HG02981 (cell line): ENCODE results near the gene UPK2.

Experiments
- ATAC-seq: cut with Tn5 transposase; IDR thresholded peaks from one replicate; pipeline ENCODE4 v1.9.1; 2021; ENCODE audit warnings: mild to moderate bottlenecking, moderate library complexity; ENCODE audit not compliant: unreplicated experiment

Gene UPK2

DNA sequence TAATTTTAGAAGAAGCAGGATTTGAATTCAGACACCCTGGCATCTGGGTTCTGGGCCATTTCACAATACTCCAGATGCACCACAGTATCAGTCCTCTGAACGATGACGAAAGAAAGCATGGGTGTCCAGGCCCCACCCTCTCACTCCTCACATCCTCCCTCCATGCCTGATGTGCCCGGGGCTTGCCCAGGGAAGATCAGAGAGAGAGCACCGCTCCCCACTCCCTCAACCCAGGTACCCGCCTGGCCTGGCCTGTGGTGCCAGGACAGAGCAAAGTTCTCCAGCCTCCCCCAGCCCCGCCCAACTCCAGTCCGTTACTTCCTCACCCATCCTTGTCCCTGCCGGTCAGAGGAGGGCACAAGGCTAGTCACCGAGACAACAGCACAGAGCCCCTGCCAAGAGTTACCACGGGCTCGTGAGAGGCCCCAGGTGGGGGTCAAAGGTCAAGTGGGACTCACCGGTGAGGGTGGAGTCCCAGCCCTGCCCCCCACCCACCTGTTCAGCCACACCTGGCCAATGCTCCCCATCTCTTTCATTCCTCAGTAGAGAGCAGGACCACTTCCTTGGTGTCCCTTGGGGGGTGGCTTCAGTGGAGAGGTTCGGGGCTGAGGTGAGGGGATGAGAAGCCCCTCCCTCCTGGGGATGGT is 38.5 kb upstream of the UPK2 start:
- ATAC-seq = no peak

DNA sequence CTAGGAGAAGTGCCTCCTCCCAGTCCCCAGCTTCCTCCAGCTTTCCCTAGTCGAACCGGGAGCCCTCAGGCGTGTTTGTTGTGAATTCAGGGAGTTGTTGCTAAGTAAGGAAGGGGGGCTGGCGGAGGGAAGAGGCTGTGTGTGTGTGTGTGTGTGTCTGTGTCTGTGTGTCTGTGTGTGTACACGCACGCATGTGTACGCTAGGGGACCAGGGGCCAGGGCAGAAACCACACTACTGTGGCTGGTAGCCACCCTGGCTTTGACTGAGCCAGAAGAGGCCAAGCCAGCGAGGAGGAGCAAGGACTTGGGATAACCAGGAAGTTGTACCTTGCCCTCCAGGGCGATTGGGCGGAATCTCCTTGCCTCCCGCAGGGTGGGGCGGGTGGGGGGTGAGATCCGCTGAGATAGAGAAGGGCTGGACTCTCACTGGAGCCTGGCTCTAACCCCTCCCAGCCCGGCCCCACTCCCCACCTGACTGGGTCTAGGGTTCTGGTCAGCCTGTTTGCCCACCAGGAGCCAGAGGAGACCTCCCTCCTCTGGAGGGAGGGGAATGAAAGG is 37.9 kb upstream of the UPK2 start:
- ATAC-seq = no peak

DNA sequence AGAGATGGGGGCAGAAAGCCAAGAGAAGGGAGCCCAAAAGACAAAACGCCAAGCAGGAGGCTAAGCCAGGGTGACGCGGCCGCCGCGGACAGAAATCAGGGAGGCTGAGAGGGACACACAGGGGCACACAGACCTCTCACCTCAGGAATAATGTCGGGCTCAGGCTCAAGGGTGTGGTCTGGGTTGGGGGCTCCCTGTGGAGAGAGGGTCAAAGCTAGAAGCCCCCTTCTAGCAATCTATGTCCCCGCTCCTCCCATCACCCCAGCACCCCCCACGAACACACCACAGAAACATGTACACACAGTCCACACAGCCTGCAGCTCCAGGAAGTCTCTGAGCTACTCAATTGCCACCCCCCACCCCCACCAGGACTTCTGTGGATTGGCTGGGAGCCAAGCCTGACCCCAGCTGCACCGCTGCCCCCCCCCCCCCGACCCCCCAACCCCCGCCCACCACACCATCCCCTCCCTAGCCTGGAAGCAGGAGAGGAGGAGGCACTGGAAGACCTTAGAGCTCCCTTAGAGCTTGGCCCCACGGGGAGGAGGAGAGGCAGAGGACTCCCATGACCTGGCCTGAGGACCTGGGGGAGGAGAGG is 37.3 kb upstream of the UPK2 start:
- ATAC-seq = no peak

DNA sequence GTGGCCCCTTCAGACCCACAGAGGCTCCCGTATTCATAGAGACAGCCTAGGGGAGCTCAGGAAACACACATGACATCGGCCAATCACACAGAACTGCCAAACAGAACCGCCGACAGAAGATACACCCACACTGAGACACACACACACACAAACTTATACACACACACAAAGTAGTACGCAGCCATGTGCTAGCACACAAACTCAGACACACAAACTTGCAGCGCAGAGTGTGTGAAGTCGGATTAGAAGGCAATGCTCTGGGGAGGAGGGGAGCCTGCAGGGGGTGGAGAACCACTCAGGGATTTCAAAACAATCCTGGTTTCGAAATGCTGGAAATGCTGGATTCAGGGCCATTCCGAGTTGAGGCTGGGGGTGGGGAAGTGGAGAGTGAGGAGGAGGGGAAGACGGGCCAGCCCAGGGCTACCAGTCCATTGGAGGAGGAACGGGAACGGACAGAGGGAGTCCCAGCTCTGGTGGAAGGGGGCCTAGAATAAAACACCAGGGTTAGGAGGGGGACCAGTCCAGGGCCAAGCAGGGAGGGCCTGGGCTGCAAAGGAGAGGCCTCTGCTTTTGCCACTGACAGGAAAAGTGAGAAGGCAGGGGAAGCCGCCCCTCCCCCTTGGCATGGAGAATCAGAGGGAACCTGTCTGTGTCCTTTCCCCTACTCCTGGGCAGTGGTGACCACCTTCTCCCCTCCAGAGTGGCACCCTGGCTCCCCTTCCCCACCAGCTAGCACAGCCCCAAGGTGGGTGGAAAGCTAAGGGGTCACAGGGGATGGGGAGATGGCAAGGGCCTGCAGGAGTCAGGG is 34.8 kb upstream of the UPK2 start:
- no peak for ATAC-seq

DNA sequence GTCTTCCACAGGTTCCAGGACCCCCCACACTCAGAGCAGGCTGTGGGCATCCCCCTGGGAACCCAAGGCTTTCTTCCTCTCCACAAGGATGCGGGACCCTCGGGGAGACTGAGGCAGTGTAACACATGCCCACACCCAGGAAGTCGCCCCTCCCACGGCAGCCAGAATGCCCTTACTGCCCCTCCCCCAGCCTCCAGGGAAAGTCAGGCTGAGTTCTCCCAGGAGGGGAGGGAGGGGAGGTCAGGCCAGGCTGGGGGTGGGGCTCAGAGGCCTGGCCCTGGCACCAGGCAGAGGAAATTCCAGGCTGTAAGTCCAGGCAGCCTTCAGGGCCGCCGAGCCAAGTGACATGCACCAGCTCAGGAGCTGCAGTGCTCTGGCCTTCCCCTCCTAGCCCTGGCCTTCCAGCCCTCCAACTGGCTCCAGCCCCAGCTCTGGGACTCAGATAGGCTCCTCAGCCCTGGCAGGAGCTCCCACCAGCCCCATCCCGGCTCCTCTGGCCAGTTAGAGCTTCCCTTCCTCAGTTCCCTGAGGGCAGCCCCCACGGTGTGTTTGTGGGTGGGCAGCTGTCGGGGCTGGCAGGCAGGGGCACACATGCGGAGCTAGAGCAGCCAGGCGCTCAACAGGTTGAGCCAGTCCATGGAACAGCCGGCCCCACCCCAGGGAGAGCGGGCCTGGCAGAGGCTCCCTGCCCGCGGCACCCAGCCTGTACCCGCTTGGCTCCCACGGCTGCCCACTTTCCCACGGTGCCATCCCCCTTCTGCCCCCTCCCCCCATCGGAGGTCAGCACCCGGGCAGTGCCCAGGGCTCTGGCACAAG is 34.0 kb upstream of the UPK2 start:
- no peak for ATAC-seq

DNA sequence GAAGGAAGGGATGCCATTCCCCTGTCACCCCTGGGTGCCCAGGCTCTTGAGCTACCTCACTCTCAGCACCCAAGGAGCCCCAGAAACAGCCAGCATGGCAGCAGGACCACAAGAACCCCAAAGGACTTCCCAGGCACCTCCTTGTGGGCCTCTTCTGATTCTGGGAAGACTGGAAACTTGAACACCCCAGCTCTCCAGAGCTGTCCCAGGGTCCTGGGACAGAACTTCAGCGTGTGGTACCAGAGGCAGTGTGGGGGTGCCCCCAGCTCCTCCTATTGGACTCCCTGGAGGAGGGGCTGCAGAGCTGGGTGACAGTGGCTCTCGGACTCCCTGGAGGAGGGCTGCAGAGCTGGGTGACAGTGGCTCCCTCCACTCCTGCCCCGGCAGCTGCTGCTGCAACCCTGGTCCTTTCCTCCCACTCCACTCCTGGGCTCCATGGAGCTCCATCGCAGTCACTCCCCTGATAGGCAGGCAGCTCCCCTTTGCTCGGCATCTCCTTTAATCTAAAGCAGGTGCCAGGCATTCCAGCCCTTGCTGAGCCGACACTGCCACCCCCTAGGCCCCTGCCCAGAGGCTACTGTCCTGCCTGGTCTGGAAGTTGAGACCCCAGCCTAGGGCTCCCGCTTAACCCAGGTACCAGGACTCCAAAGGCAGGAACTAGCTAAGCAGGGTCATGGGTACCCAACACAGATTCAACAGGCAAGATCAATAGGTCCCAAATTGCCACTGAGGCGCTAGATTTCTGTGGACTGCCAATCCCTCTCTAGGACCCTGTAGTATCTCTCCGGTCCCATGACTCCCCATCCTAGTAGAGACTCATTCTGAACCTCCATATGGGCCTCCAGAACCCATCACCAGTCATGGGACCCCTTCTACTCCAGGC is 33.1 kb upstream of the UPK2 start:
- ATAC-seq = no peak

DNA sequence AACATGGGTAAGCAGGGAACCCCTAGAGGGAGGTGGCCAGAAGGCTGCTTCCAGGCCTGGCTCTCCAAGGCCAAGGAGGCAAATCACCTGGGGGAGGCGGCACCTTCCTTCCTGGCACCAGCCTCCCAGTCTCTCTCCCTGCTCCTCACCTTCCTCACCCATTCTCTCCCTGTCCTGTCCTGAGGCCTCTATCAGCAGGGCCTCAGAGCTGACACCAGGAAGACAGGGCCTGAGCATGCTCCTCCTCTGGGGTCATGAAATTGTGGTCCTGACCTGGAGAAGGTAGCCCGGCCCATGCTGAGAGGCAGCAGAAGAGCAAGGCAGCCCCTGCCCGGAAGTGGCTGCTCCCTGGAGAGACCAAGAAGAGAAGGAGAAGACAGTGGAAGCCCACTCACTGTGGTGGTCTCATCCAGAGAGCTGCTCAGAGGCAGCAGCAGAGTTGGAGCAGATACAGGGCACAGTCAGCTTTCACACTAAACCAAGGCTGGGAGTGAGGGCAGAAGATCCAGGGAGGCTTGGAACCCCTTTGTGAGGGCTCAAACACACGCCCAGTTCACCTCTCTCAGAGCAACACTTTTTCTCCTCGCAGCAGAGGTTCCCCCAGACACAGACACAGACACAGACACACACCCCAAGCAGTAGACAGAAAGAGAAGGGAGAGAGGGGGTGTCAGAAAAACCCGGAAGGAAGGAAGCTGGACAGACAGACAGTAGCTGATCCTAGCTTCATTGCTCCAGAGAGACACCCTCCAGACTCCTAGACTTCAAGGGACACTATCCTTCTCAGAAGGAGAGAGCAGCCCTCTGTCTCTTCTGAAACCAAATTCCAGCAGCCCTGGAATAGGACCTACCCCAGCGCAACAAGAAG is 32.1 kb upstream of the UPK2 start:
- ATAC-seq = no peak

DNA sequence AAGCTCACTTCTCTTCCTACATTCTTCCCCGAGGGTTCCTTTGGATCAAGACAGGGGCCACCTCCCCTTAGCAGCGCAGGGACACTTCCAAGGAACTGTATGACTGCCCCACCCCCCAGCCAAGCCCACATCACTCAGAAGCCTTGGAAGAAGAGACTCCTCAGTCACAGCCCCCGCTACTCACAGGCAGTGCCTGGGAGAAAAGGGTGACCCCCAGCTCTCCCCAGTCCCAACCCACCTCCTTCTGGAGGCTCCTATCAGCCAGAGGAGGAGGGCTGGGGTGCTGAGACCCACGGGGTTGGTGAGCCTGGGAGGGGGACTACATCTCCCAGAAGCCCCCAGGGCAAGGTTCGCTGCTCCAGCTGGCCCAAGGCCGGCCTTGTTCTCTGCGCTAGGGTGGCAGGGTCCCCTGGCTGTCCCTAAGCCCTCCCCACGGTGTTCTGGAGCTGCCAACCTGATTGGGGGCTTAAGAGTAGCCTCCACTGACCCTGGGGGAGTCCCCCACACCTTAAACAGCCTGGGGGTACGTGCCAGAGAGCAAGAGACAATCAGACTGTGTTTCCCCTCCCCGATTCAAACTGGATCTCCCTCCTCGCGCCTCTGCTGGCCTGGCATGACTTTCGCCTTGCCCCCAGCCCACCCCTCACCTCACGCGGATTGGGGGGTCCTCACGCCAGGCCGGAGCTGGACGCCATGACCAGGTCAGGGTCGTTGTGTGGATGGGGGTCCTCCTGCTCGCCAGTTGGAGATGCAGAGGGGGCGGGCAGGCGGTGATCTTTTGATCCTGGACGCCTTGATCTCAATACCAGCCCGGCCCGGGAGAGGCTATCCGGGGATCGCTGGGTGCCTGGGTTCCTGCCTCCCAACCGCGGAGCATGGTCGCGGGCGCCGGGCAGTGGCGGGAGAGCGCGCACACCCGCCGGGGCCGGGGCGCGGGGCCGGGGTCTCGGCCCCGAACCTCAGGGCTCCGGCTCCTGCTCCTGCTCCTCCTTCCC is 31.2 kb upstream of the UPK2 start:
- ATAC-seq = no peak

DNA sequence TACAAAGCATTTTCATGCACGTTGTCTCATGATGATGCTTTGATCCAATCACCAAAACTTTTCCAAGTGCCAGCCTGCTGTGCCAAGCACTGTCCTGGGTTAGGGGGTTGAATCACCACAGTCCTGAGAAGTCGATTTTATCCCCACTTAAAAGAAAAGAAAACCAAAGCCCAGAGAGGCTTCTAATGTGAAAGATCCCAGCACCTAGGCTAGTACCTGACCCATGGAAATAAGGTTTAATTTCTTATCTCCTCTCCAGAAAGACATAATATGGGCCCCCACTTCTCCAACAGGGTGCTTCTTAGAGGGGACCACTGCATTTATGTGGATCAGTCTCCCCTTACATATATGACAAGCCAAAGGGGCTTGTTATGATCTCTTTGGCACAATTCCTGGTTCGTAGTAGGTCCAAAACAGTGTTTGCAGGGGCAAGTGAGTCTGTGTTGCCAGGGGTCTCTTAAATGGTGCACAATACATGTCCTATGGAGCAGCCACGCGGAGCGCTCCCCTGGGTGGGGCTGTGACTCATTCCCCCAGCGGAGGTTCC is 28.5 kb upstream of the UPK2 start:
- ATAC-seq = no peak

DNA sequence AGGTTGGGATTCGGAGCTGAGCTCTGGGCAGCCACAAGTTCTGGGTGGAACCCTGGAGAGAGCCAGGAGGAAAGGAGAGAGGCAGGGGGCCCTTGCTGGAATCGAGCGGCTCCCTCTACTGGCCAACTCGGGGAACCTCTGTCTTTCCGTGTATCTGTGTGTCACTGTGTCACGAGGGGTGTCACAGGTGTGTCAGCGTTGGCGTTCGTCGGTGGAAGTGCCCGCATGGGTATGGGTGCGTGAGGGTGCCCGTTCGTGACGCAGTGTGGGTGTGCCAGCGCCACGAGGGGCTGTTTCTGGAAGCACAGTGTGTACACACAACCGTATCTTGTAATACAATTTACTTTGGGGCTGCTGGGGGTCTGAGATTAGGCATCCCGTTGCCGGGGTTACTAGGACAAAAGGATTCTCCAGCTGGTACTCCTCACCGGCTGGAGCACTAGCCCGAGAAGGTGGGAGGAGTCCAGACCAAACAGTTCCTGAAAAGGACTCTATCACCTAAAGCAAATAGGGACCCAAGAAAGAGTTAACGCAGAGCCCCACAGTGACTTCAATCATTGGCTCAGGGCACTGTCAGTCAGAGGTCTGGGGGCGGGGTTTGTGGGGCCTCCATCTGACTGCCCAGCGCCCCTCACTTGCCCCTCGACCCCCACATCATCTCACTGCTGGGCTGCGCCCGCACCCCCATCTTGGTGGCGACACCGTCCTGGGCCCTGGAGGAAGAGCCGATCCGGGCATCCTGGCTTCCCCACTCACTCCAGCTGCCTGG is 27.8 kb upstream of the UPK2 start:
- peak; percentile 35 for ATAC-seq

DNA sequence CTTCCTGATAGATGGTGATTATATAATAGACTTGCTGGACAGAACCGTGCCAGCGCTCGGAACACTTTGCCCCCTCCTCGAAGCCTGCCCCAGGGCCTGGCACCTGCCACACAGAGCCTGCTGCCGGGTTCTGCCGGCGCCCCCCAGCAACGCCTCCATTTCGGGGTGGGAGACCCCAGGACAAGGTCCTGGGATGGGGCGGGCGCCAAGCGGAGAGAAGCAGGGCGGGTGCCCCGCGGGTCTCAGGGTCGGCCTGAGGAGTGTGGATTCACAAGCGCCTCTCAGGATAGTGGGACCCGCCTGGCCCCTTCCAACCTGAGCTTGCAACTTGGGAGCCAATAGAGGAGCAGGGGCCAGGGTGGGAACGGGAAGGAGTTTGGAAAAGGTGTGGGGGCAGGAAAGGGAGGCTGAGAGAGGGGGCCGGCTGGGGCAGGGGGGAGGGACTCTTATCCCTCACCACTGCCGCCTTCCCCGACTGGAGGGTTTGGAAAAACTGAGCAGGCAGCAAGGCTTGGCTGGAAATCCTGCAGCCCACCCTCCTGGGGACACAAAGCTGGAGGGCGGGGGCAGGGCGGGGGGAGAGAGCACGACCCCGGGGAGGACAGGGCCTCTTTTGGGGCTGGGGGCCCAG is 27.1 kb upstream of the UPK2 start:
- no peak for ATAC-seq

DNA sequence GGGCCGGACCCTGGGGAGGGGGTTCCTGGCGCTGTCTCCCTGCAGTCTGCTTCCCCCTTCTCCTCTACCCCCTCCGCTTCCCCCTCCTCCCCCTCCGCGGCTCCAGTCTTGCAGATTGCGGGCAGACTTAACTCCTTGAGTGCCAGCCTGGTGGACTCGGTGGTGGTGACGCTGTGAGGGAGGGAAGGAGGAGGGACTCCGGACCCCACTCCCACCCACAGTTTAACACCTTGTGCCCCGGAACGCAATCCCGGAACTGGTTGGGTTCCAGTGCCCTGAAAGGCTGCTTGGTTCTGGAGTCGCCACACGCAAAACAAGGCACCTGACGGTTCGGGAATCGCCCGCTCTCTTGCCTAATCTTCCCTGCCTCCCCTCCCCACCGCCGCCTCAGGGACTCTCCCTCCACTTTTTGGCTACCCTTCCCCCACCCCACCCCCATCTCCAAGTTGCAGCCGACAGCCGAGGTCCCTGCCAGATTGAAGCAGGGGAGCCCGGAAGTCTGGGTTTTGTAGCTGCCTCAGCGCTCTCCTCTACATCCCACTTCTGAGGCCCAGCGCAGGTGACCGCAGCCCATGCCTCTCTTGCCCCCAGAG is 26.5 kb upstream of the UPK2 start:
- no peak for ATAC-seq

DNA sequence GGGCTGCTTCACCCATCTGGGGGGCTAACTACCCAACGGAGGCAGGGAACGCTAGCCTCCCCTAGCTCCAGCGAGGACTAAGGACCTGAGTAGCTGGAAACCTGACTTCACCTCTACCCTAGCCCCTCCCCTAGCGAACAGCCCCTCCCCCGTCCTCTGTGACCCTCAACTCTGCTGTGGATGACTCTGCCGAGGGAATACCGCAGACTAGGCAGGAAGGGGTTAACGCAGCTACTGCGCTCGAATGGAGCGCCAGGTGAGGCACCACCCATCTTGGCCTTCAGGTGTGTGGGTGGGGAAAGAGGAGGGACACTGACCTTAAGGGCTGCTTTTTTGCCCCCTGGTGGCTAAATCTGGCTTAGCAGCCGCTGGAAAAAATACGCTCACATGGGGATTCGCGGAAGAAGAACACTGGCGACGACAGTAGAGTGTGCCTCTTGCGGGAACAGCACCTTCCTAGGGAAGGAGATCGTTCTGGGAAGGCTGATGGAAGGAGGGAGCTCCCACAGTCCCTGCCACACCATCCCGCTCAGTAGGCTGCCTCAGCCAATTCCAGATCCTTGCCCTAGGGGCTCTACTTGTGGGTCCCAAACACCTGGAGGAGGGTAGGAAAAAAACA is 25.9 kb upstream of the UPK2 start:
- no peak for ATAC-seq

DNA sequence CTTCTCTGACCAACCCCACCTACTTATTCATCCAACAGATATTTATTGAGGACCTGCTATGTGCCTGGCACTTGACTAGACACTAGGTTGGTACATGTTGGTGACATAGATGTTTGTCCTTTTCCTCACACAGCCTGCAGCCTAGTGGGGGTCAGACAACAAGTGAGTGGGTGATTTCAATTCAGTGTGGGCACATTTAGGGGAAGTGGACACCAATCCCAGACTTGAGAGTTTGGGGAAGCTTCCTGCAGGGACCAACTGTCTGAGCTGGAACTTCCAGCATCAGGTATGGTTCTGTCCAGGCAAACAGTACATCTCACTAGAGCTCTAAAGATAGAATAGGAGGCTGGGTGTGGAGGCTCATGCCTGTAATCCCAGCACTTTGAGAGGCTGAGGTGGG is 24.5 kb upstream of the UPK2 start:
- ATAC-seq = no peak

DNA sequence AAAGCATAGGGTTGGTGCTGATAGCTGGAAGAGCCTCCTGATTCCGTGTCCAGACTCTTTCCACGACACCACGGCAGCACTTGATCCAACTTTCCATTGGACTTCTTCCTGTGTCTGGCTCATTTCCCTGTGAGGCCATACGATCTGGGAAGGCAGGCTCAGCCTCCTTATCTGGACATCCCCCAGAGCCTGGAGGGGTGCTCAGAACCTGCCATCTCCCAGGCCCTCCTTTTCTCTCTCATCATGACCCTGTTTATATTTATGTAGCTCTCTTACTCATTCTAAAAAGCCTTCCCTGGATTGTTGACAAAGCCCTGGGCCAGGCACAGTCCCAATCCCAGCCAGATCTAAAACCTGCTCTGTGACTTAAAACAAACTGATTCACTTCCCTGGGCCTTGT is 22.6 kb upstream of the UPK2 start:
- ATAC-seq = no peak

DNA sequence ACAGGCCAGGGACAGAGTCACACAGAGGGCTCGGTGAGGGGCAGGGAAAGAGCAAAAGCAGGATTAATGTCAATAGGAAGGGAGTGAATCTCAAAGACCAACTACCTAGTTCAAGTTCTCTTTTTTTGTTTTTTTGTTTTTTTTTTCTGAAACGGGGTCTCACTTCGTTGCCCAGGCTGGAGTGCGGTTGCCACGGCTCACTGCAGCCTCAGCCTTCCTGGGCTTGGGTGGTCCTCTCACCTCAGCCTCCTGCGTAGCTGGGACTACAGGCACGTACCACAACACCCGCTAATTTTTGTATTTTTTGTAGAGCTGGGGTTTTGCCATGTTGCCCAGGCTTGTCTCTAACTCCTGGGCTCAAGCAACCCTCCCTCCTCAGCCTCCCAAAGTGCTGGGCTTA is 20.7 kb upstream of the UPK2 start:
- ATAC-seq = no peak
